ENCODE results near the gene TBRG4. TPM values are rescaled to one million over a fixed set of nuclear protein-coding genes. Genes with fewer than 3 reads are reported as not detected.

TBRG4 gene
- total RNA-seq, 1 donor from 2014 or later, result 74.4 TPM

DNA sequence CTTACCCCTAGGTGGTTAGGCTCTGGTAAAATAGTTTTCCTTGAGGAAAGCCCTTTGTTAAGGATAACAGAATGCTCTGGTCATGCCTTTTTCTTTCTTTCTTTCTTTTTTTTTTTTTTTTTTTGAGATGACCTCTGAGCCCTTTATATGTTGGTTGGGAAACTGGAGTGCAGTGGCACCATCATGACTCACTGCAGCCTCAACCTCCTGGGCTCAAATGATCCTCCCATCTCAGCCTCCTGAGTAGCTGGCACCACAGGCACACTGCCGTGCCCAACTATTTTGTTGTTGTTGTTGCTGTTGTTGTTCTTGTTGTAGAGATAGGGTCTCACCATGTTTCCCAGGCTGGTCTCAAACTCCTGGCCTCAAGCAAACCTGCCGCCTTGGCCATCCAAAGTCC, 50.1 kb downstream of the TBRG4 start:
- TF ChIP-seq, protein P1, sequence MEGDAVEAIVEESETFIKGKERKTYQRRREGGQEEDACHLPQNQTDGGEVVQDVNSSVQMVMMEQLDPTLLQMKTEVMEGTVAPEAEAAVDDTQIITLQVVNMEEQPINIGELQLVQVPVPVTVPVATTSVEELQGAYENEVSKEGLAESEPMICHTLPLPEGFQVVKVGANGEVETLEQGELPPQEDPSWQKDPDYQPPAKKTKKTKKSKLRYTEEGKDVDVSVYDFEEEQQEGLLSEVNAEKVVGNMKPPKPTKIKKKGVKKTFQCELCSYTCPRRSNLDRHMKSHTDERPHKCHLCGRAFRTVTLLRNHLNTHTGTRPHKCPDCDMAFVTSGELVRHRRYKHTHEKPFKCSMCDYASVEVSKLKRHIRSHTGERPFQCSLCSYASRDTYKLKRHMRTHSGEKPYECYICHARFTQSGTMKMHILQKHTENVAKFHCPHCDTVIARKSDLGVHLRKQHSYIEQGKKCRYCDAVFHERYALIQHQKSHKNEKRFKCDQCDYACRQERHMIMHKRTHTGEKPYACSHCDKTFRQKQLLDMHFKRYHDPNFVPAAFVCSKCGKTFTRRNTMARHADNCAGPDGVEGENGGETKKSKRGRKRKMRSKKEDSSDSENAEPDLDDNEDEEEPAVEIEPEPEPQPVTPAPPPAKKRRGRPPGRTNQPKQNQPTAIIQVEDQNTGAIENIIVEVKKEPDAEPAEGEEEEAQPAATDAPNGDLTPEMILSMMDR (conservative IDR thresholded peaks at IDR 0.05; ENCODE audit: low read depth, low read length), result no peak
- DNase-seq (ENCODE audit: low read depth), result no peak
- H3K4me3 ChIP-seq (ENCODE audit: low read depth, low read length), result no peak overlapping the region

DNA sequence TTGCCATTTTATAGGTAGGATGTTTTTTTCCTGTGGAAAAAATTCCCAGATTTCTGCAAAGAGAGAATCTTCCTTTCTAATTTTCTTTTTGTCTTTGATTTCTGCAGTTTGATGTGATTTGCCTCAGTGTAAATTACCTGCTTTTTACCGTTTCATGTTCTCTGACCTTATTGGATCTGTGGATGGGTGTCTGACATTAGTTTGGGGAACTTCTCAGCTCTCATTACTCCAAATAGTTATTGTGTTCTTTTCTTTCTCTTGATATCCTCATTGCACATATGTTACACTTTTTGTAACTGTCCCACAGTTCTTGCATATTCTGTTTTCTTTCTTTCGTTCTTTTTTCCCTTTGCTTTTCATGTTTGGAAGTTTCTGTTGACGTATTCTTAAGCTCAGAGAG, 51.2 kb downstream of the TBRG4 start:
- TF ChIP-seq, protein P1 (conservative IDR thresholded peaks at IDR 0.05; ENCODE audit: low read depth, low read length), result no peak
- H3K4me3 ChIP-seq (ENCODE audit: low read depth, low read length), result no peak overlapping the region
- no peak for DNase-seq (ENCODE audit: low read depth)

DNA sequence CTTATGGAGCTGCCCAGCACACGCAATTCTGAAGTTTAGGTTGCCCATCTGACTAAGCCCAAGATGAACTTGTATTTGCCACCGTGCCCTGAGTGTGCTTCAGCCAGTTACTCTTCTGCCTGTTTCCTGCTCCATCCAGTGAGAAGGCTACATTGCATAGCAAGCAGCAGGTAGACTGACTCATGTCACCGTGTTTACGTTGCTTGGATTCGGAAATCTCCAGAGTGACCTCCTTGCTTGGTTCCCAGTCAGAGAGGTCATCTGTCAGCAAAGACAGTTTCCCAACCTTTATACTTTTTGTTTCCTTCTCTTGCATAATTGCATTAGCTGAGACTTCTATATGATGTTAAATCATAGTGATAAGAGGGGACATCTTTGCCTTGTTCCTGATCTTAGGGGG, 53.6 kb downstream of the TBRG4 start:
- no peak for DNase-seq (ENCODE audit: low read depth)
- TF ChIP-seq, protein P1 (conservative IDR thresholded peaks at IDR 0.05; ENCODE audit: low read depth, low read length), result no peak
- no peak overlapping the region for H3K4me3 ChIP-seq (ENCODE audit: low read depth, low read length)

DNA sequence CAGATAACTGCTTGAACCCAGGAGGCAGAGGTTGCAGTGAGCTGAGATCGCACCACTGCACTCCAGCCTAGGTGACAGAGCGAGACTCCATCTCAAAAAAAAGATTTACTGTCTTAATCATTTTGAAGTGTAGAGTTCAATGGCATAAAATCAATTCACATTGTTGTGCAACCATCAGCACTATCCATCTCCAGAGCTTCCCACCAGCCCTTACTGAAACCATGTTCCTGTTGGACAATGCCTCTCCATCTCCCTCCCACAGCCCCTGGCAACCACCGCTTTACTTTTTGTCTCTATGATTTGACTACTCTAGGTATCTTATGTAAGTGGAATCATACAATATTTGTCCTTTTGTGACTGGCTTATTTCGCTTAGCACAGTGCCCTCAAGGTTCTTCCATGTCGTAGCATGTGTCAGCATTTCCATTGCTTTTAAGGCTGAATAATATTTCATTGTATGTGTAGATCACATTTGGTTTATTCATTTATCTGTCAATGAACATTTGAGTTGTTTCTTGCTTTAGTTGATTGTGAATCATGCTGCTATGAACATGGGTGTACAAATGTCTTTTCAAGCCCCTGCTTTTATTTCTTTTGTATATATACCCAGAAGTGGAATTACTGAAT, 55.8 kb downstream of the TBRG4 start:
- no peak overlapping the region for H3K4me3 ChIP-seq (ENCODE audit: low read depth, low read length)
- DNase-seq (ENCODE audit: low read depth), result no peak
- TF ChIP-seq, protein P1 (conservative IDR thresholded peaks at IDR 0.05; ENCODE audit: low read depth, low read length), result no peak

DNA sequence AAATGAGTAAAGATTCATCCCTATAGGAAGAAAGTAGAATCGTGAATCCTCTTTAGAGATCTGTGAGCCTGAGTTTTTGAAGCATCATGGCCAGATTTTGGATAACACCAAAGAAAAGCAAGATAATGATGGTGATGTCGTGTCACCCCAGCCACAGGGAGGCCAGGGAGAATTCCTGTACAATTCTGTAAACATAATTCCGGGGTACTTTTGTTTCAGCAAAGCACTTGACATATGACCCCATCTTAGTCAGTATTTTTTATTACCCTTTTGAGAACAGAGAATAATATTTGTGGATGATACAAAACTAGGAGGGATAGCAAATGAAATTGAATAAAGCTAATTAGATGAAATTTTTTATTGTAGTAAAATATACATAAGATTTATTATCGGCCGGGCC, 56.5 kb downstream of the TBRG4 start:
- no peak for DNase-seq (ENCODE audit: low read depth)
- TF ChIP-seq, protein P1 (conservative IDR thresholded peaks at IDR 0.05; ENCODE audit: low read depth, low read length), result no peak
- no peak overlapping the region for H3K4me3 ChIP-seq (ENCODE audit: low read depth, low read length)

DNA sequence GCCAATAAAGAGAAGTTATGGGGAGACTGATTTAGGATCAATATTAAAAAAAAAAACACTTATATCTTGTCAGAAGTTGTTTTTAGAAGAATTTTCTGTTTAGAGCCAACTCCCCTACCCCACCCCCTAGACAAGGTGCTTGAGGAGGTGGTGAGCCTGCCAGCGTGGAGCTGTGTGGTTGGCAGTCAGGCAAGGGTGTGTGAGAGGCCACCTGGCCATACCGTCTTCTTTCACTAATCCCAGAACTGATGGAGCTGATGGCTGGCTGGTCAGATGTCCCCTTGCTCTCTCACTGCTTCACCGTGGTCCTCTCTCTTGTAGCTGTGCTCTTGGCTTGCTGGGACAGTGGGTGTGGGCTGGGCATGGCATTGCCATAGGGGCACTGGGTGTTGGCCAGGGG, 57.1 kb downstream of the TBRG4 start:
- no peak overlapping the region for H3K4me3 ChIP-seq (ENCODE audit: low read depth, low read length)
- TF ChIP-seq, protein P1 (conservative IDR thresholded peaks at IDR 0.05; ENCODE audit: low read depth, low read length), result no peak
- no peak for DNase-seq (ENCODE audit: low read depth)

DNA sequence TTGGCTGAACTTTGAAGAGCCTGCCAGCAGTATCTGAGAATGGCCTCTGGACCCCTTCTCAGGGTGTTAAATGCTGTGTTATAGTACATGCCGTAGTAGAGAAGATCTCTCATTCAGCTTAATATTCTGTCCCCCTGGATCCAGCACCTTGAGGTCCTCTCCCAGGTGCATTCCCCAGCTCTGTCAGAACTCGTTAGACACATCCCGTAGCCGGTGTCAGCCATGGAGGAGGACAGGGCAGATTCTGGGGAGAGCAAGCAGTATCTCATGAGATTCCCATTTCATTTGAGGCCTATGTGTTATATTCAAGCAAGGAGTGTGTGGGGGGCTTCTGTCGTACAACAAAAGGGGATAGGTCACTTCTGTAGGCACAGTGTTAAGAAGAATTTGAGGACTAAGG, 57.6 kb downstream of the TBRG4 start:
- TF ChIP-seq, protein P1 (conservative IDR thresholded peaks at IDR 0.05; ENCODE audit: low read depth, low read length), result no peak
- no peak overlapping the region for H3K4me3 ChIP-seq (ENCODE audit: low read depth, low read length)

More for the DNA sequence above, 57.6 kb downstream of the TBRG4 start:
- DNase-seq (ENCODE audit: low read depth), result no peak
